A549 (cell line): ENCODE results near the gene TXK.

Experiments used
- BHLHE40 ChIP-seq: IDR thresholded peaks from 2 replicates; pipeline ENCODE4 v1.6.1; 2012; ENCODE audit warnings: low read depth, low read length, inconsistent platforms
- CBX2 ChIP-seq: fragments of 200-600 bp; sonication (generic); IDR thresholded peaks from 2 replicates; pipeline ENCODE4 v1.6.1; 2016; ENCODE audit warnings: low read depth, mild to moderate bottlenecking, borderline replicate concordance
- CHD2 ChIP-seq: fragments of 150-350 bp; IDR thresholded peaks from 2 replicates; pipeline ENCODE4 v1.6.1; 2014; ENCODE audit warnings: low read length; ENCODE audit not compliant: partially characterized antibody
- CTCF ChIP-seq: fragments of >200 bp; sonication (Bioruptor Twin); formaldehyde crosslinking; IDR thresholded peaks from 3 replicates; pipeline ENCODE4 v1.5.1; 2016
- ELK1 ChIP-seq: fragments of 150-350 bp; IDR thresholded peaks from 2 replicates; pipeline ENCODE4 v1.6.1; 2014; ENCODE audit warnings: low read depth, mild to moderate bottlenecking, low read length
- EP300 ChIP-seq, 2 experiments: fragments of >200 bp; sonication (Bioruptor Twin); formaldehyde crosslinking; IDR thresholded peaks; 2 replicates in 1 of 2; 3 replicates in 1 of 2; pipeline ENCODE4 v1.6.1; 2016 to 2017
- ESRRA ChIP-seq: fragments of 150-350 bp; IDR thresholded peaks from 2 replicates; pipeline ENCODE4 v1.6.1; 2014; ENCODE audit warnings: mild to moderate bottlenecking, low read length, borderline replicate concordance
- HOXA7 ChIP-seq: fragments of 250-450 bp; sonication (Bioruptor Pico); IDR thresholded peaks from 2 replicates; pipeline ENCODE4 v1.5.0; 2020; ENCODE audit warnings: mild to moderate bottlenecking, moderate library complexity
- HOXB5 ChIP-seq: fragments of 250-450 bp; sonication (Bioruptor Pico); IDR thresholded peaks from 2 replicates; pipeline ENCODE4 v1.5.0; 2020; ENCODE audit warnings: mild to moderate bottlenecking, moderate library complexity
- JUN ChIP-seq, 2 experiments: fragments of >200 bp; sonication (Bioruptor Twin); formaldehyde crosslinking; IDR thresholded peaks; 2 replicates in 1 of 2; 3 replicates in 1 of 2; pipeline ENCODE4 v1.6.1; 2016 to 2017
- KDM1A ChIP-seq: fragments of 200-600 bp; sonication (generic); IDR thresholded peaks from 2 replicates; pipeline ENCODE4 v1.6.1; 2016; ENCODE audit warnings: low read depth, mild to moderate bottlenecking
- MAZ ChIP-seq: fragments of 150-350 bp; IDR thresholded peaks from 2 replicates; pipeline ENCODE4 v1.6.1; 2014; ENCODE audit warnings: antibody characterized with exemption, low read depth, low read length, borderline replicate concordance
- POLR2A ChIP-seq: IDR thresholded peaks from 2 replicates; pipeline ENCODE4 v1.6.1; 2012; ENCODE audit warnings: mild to moderate bottlenecking, low read length
- RFX5 ChIP-seq: fragments of 450-650 bp; IDR thresholded peaks from 2 replicates; pipeline ENCODE4 v1.7.1; 2014; ENCODE audit warnings: antibody characterized with exemption, mild to moderate bottlenecking, moderate library complexity

- TF ChIP-seq POLR2A = no peak
- TF ChIP-seq CTCF = no peak
- TF ChIP-seq CHD2 = no peak
- TF ChIP-seq JUN (IDR thresholded peaks at IDR 0.05) = no peak
- TF ChIP-seq CBX2 = no peak
- TF ChIP-seq RFX5 = no peak
- no peak for TF ChIP-seq KDM1A
- TF ChIP-seq HOXB5 (CRISPR knock-in tag) = no peak
- no peak for TF ChIP-seq HOXA7 (CRISPR knock-in tag)
- no peak for TF ChIP-seq BHLHE40
- no peak for TF ChIP-seq EP300 (IDR thresholded peaks at IDR 0.05)
- no peak for TF ChIP-seq ESRRA
- no peak for TF ChIP-seq ELK1
- TF ChIP-seq MAZ = no peak
Measured at GRCh38 chr4:48093991-48094416, 40.0 kb downstream of the TXK start.
